ENCODE measurements around the gene TMEM232.

The TMEM232 gene

GRCh38 chr5:110653231-110653970 lies 73.1 kb downstream of the TMEM232 start:
- H3K4me3 ChIP-seq (replicated peaks; ENCODE audit: low read depth, low read length): no peak overlapping the region
- no peak for TF ChIP-seq CTCF (IDR thresholded peaks at IDR 0.05; ENCODE audit: low read length, missing control alignments)
- DNase-seq (ENCODE audit: low read depth): no peak

GRCh38 chr5:110651507-110651906 lies 75.0 kb downstream of the TMEM232 start:
- H3K4me3 ChIP-seq (replicated peaks; ENCODE audit: low read depth, low read length): no peak overlapping the region
- peak; percentile 3 for DNase-seq (ENCODE audit: low read depth)
- TF ChIP-seq CTCF (IDR thresholded peaks at IDR 0.05; ENCODE audit: low read length, missing control alignments): no peak

- no peak for TF ChIP-seq CTCF (IDR thresholded peaks at IDR 0.05; ENCODE audit: low read length, missing control alignments)
- DNase-seq (ENCODE audit: low read depth): no peak
- no peak overlapping the region for H3K4me3 ChIP-seq (replicated peaks; ENCODE audit: low read depth, low read length)
Measured at GRCh38 chr5:110644357-110644756, 82.1 kb downstream of the TMEM232 start.

GRCh38 chr5:110638970-110639902 lies 87.2 kb downstream of the TMEM232 start:
- no peak for TF ChIP-seq CTCF (IDR thresholded peaks at IDR 0.05; ENCODE audit: low read length, missing control alignments)
- no peak for DNase-seq (ENCODE audit: low read depth)
- no peak overlapping the region for H3K4me3 ChIP-seq (replicated peaks; ENCODE audit: low read depth, low read length)

- no peak for DNase-seq (ENCODE audit: low read depth)
- no peak for TF ChIP-seq CTCF (IDR thresholded peaks at IDR 0.05; ENCODE audit: low read length, missing control alignments)
- no peak overlapping the region for H3K4me3 ChIP-seq (replicated peaks; ENCODE audit: low read depth, low read length)
Measured at GRCh38 chr5:110634475-110634874, 92.0 kb downstream of the TMEM232 start.

GRCh38 chr5:110631236-110631635 lies 95.2 kb downstream of the TMEM232 start:
- no peak for TF ChIP-seq CTCF (IDR thresholded peaks at IDR 0.05; ENCODE audit: low read length, missing control alignments)
- no peak overlapping the region for H3K4me3 ChIP-seq (replicated peaks; ENCODE audit: low read depth, low read length)
- DNase-seq (ENCODE audit: low read depth): no peak
